NCI-H128 (cell line): ENCODE results near the gene TRPM5.

Source experiments
- DNase-seq: peaks from one replicate; lab custom pipeline; 2025; ENCODE audit not compliant: unreplicated experiment; lab: John Stamatoyannopoulos, UW

The TRPM5 gene

GRCh38 chr11:2459016-2459725 is 14.9 kb upstream of the TRPM5 start:
- DNase-seq = no peak

DNA sequence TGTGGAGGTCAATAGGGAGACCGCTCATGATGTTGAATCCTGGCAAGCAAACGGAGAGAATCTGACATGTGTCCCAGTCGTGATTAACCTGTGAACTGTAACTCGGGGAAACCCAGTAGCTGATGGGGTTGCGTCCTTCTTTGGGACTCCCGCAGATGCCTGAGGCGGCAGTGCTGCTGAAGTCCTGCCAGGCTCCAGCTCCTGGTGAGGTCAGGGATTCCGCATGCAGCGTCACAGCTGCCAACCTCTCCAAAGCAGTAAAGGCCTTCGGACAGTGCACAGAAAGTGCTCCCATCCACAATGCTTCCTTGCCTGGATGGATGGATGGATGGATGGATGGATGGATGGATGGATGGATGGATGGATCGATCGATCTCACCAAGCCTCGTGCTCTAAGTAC is 14.0 kb upstream of the TRPM5 start:
- DNase-seq = no peak

- no peak for DNase-seq
Observed at GRCh38 chr11:2453436-2453835, 9.1 kb upstream of the TRPM5 start.

DNA sequence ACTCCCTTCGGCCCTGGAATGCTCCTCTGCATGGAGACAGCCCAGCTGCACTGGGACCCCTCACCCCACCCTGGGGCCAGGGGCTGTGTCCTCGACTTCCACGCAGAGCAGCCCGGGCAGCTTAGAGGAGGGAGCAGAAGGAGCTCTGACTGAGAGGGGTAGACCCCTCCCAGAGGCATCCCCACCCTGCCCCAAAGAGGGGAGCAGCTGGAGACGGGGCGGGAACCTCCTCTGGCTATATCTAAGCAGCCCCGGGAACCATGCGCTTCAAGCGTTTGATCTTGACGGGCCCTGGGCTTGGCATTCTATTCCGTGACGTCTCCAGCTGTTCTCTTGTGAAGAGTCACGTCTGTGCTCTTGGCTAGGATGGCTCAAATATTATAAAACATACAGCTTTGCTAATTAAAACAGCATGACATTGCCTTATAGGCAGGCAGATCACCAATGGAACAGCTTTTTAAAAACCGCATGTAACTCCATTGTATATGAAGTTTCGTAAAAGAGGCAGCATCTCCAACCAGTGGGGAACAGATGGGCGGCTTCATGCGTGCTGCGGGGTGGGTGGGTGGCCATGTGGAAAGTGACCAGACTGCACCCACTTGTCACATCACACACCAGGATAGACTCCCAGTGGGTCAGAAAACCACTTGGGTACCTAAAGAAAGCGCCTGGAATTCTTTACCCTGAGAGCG is 8.2 kb upstream of the TRPM5 start:
- no peak for DNase-seq

- no peak for DNase-seq
Observed at GRCh38 chr11:2451916-2452315, 7.6 kb upstream of the TRPM5 start.

GRCh38 chr11:2451336-2451735 is 7.0 kb upstream of the TRPM5 start:
- DNase-seq = no peak

- no peak for DNase-seq
Observed at GRCh38 chr11:2450321-2451041, 6.2 kb upstream of the TRPM5 start.

GRCh38 chr11:2449548-2450320 is 5.4 kb upstream of the TRPM5 start:
- DNase-seq = no peak

DNA sequence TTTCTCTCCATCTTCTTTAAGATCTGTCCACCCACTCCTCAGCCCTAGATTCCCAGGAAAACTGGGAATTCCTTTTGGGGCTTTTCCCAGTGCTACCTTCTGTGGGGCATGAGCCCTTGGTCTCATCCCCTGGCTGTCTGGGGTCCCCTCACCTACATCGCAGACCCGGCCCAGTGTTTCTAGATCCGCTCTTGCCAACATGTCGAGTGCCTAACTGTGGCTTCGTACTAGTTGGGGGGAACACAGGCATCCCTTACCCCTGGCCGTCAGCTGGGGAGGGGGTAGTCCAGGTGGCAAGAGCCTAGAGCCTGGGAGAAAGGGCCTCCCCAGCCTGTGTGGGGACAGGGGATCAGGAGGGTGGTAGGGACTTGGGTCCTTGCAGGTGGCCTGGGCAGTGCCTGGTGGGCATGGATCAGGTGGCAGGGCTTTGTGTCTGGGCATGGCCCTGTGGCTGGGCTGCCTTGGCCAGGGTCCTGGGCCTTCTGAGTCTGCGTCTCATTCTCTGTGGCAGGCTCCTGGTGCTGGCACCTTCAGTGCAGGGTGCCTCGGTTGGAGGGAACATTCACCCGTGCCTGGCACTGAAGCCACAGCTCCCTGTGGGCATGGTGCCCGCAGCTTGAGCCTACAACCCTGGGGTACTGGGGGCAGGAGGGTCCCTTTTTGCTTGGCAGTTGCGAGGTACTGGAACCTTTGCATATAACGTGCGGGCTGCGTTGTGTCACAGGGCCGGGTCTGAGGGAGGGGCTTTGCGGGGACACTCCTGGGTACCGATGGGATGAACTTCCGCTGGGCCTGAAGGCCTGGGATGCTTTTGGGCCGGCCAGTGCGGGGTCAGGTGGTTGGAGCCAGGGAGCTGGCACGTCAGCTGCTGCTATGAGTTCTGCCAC is 4.6 kb upstream of the TRPM5 start:
- DNase-seq = no peak

DNA sequence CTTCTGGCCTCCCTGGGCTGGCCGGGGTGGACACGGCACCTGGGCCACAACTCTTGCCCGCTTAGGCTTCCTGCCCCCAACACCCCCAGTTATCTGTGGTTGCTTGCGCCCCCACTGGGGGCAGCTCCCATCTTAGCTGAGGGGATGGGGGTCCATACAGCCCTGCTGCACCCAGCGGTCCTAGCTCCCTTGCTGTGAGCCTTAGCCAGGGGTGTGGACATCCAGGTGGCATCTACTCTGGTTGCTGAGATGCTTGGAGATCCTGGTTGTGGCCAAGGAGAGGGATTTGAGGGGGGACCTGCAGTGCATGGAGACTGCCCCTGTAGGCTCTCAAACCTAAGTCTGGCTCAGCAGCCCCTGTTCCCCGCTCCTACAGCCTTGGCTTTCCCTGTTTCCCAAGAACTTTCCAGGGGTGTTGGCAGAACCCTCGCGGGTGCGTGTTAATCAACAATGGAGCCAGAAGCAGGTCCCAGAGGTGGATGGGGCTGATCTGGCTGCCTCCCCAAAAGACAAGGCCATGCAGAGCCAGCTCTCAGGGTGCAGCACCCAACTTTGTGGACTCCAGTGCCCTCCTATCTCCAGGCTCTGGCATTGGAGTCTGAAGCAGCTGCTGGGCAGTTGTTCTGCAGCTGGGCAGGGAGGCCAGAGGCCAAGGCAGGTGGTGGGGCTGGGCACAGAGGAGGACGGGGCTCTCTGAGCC is 3.8 kb upstream of the TRPM5 start:
- DNase-seq = no peak

DNA sequence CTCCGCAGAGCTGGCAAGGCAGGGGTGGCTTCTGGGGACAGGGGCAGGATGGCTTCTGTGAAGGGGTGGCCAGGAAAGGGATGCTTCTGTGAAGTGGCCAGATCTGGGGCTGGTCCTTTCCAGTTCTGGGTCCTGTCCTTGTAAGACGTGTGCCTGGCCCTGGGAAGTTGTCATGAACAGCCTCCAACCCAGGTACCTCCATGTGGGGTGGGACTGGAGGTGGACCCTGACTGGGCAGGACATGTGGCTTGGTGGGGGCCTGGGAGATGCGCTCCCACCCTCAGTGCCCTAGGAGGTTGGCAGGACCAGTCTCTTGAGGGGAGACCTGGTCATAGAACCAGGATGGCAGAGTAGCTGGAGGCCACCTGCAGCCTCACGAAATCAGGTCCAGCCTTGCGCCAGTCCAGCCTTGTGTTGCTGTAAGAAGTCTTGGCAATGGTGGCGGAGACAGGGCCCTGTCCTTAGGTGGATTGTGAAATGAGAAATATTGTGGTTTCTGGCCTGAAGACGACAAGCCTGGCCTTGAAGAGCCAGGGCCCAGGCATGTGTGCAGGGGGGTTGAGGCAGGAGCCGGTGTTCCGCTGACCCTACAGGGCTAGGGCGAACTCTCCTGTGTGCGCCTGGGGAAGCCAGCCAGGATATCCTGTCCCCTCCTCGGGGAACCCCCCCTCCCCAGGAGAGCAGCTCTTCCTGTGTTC is 3.1 kb upstream of the TRPM5 start:
- no peak for DNase-seq

DNA sequence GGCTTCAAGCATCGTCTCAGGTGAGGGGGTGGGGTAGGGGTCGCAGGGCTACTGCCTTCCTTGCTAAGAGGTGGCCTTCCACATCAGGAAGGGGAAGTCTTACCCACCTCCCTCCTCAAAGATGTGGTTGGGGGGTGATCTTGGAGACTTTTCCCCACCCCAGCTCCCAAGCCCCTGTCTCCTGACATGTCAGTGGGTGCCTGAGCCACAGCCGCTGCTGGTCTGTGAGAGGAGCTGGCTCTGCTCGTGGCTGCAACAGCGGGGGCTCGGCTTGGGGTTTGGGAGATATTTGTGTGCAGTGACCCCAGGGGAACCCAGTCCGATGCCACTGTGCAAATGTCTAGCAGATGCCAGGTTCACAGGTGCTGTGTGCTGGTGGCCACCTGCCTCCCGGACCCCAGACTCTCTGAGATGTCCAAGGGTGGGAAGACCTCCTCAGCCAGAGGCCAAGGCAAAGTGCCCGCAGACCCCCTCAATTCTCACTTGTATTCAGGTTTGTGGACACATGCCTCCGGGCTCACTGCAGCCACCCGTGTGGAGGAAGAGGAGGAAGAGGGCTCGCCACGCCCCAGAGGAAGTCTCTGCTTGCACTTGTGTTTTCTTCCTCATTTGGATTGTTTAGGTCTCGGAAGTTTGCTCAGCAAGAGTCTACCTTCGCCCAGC is 2.4 kb upstream of the TRPM5 start:
- DNase-seq = no peak

DNA sequence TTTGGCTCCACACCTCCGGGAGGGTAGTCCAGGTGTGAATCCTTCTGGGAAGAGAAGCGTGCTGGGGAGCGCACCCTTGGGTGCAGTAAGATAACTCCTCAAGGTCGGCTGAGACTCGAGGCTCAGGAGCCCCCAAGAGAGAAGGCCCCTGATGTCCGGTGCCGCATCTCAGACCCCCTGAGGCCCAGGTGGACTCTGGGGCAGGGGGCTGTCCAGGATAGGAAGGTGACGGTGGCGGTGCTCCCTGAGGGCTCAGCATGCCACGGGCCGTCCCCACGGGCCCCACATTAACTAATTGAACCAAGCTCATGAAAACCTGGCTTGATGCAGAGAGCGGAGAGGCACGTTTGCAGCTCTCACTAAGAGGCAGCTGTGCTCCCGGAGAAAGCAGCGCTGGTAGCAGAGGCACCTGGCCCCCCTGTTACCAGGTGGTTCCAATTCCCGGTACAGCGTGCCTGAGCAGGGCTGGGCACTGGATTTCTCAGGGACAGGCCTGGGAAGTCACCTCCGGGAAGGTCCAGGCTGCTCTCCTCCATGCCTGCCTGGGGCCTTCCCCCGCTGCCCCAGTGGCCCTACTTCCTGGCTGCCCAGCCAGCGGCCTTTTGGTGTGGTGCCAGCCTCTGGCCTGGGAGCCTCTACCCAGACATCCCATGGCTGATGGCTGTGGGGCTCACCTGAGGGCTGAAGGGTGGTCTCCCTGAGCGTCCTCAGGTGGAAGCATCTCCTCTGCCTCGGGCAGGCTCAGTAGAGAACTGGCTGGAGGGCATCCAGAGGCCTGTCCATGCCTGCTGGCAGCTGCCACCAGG is 1.6 kb upstream of the TRPM5 start:
- DNase-seq = no peak

DNA sequence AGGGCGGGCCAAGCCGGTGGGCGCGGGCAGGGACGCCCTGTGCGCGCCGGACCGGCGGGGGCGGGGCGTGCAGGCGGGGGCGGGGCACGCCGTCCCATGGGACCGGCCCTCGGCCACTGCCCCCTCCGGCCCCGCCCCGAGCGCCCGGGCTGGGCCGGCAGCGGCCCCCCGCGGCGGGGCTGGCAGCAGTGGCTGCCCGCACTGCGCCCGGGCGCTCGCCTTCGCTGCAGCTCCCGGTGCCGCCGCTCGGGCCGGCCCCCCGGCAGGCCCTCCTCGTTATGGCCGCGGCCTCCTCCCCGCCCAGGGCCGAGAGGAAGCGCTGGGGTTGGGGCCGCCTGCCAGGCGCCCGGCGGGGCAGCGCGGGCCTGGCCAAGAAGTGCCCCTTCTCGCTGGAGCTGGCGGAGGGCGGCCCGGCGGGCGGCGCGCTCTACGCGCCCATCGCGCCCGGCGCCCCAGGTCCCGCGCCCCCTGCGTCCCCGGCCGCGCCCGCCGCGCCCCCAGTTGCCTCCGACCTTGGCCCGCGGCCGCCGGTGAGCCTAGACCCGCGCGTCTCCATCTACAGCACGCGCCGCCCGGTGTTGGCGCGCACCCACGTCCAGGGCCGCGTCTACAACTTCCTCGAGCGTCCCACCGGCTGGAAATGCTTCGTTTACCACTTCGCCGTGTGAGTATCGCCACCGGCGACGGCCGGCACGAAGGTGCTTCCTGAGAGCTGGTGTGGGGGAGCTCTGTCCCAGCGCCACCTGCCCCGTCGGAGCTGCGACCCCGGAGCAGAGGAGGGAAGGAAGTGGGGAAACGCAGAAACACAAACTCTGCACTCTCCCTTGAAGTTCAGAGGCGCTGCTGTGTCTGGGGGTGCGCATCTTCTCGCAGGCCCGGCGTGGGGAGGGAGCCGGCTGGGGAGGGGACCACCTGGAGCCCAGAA is 769 bp upstream of the TRPM5 start, which contains the start of gene KCNQ1:
KCNQ1 (plus strand) TSS at position 188 of the 925 bp plus-strand sequence; CDS start at position 279, 91 bp downstream.
- DNase-seq = no peak

- DNase-seq = no peak
Observed at GRCh38 chr11:2443406-2443805, 908 bp downstream of the TRPM5 start.

GRCh38 chr11:2442589-2442988 is 1.7 kb downstream of the TRPM5 start:
- no peak for DNase-seq

DNA sequence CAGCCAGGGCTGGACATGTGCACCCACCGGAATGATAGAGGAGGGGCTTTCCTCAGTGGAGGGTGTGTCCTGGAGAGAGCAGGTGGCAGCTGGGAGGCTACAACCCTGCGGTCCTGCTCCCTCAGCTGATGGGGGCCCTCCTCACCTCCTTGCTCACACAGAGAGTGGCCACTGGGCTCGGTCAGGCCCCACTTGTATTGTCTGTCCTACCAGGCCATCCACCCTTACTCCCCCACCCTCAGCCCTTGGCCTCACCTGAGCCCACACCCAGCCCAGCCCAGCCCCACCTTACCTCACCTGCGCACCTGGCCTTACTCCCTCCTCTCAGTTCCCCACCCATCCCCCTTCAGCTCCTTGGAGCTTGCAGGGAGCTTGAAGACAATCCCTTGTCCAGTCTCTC is 3.1 kb downstream of the TRPM5 start:
- DNase-seq = no peak
